ENCODE measurements around the gene TCF4.

The TCF4 gene

GRCh38 chr18:55186588-55186987 lies 401.4 kb downstream of the TCF4 start:
- no peak overlapping the region for H3K4me2 ChIP-seq (ENCODE audit: low read depth, low read length, poor library complexity, severe bottlenecking)
- TF ChIP-seq EZH2phosphoT487 (IDR thresholded peaks at IDR 0.05; ENCODE audit: borderline replicate concordance) (no peak), CTCF (conservative IDR thresholded peaks at IDR 0.05; ENCODE audit: low read length) (no peak)
- no peaks in the 10 kb centered on the region for H3K27me3 ChIP-seq (ENCODE audit: insufficient read depth, low read length, poor library complexity, severe bottlenecking)
- no peaks in the 10 kb centered on the region for H3K79me2 ChIP-seq (ENCODE audit: insufficient read depth, low read length)
- H3K9ac ChIP-seq (ENCODE audit: low read depth, low read length, poor library complexity, severe bottlenecking): no peak overlapping the region
- no peaks in the 10 kb centered on the region for H3K9me2 ChIP-seq (replicated peaks; ENCODE audit: low read depth, low read length)
- no peaks in the 10 kb centered on the region for H3K36me3 ChIP-seq (ENCODE audit: insufficient read depth, low read length)
- H3K9me3 ChIP-seq (ENCODE audit: insufficient read depth, low read depth, low read length): no peaks in the 10 kb centered on the region
- no peaks in the 10 kb centered on the region for H3K4me1 ChIP-seq (ENCODE audit: insufficient read depth, low read length, poor library complexity, severe bottlenecking)
- no peak overlapping the region for H3K4me3 ChIP-seq (ENCODE audit: low read length, poor library complexity, severe bottlenecking)
- no peak overlapping the region for H2AFZ ChIP-seq (ENCODE audit: low read length)
- H3F3A ChIP-seq (ENCODE audit: low read depth): no peaks in the 10 kb centered on the region
- no peaks in the 10 kb centered on the region for H4K20me1 ChIP-seq (ENCODE audit: insufficient read depth, low read length, poor library complexity, severe bottlenecking)

DNA sequence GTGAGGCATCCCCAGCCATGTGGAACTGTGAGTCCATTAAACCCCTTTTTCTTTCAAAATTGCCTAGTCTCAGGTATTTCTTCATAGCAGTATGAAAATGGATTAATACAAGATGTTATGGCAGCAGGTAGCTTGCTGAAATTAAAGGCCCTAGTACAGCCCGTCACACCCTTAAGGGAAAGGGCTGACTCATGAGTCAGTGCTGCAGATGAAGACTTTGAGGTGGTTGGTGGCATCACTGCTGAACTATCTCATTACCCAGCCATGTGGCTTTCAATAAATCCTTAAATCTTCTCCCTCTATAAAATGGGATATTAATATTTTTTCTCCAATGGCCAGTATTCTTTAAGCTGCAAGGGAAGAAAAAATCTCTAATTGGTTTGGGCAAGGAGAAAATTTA lies 402.6 kb downstream of the TCF4 start:
- no peaks in the 10 kb centered on the region for H3F3A ChIP-seq (ENCODE audit: low read depth)
- no peaks in the 10 kb centered on the region for H3K79me2 ChIP-seq (ENCODE audit: insufficient read depth, low read length)
- H3K27me3 ChIP-seq (ENCODE audit: insufficient read depth, low read length, poor library complexity, severe bottlenecking): no peaks in the 10 kb centered on the region
- TF ChIP-seq EZH2phosphoT487 (IDR thresholded peaks at IDR 0.05; ENCODE audit: borderline replicate concordance) (no peak), CTCF (conservative IDR thresholded peaks at IDR 0.05; ENCODE audit: low read length) (no peak)
- H3K9me3 ChIP-seq (ENCODE audit: insufficient read depth, low read depth, low read length): no peaks in the 10 kb centered on the region
- no peak overlapping the region for H2AFZ ChIP-seq (ENCODE audit: low read length)
- no peaks in the 10 kb centered on the region for H3K36me3 ChIP-seq (ENCODE audit: insufficient read depth, low read length)
- no peaks in the 10 kb centered on the region for H3K4me1 ChIP-seq (ENCODE audit: insufficient read depth, low read length, poor library complexity, severe bottlenecking)
- H3K4me2 ChIP-seq (ENCODE audit: low read depth, low read length, poor library complexity, severe bottlenecking): no peak overlapping the region
- H4K20me1 ChIP-seq (ENCODE audit: insufficient read depth, low read length, poor library complexity, severe bottlenecking): no peaks in the 10 kb centered on the region
- no peak overlapping the region for H3K9ac ChIP-seq (ENCODE audit: low read depth, low read length, poor library complexity, severe bottlenecking)
- H3K9me2 ChIP-seq (replicated peaks; ENCODE audit: low read depth, low read length): no peaks in the 10 kb centered on the region
- no peak overlapping the region for H3K4me3 ChIP-seq (ENCODE audit: low read length, poor library complexity, severe bottlenecking)

DNA sequence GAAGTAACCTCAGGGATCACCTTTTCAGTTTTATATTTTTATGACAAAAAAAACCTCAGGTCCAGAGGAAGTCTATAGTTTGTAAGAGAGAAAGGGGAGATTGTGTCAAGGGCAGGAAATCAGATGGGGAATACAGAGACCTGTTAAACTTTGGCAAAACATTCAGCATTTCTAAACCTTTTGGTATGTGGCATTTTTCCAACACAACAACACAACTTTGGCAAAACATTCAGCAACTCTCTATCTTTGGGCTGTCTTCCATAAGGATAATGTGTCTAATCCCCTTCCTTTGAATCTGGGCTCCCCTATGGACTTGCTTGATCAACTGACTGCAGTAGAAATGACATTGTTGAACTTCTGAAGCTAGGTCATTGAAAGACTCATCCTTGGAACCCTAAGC lies 408.2 kb downstream of the TCF4 start:
- Histone ChIP-seq H3K9me3 (ENCODE audit: insufficient read depth, low read depth, low read length) (no peaks in the 10 kb centered on the region), H3K27me3 (ENCODE audit: insufficient read depth, low read length, poor library complexity, severe bottlenecking) (no peaks in the 10 kb centered on the region), H3K36me3 (ENCODE audit: insufficient read depth, low read length) (no peaks in the 10 kb centered on the region), H4K20me1 (ENCODE audit: insufficient read depth, low read length, poor library complexity, severe bottlenecking) (no peaks in the 10 kb centered on the region), H3K79me2 (ENCODE audit: insufficient read depth, low read length) (no peaks in the 10 kb centered on the region), H3K4me1 (ENCODE audit: insufficient read depth, low read length, poor library complexity, severe bottlenecking) (no peaks in the 10 kb centered on the region), H3K4me2 (ENCODE audit: low read depth, low read length, poor library complexity, severe bottlenecking) (no peak overlapping the region), H3K9me2 (replicated peaks; ENCODE audit: low read depth, low read length) (no peaks in the 10 kb centered on the region), H3K9ac (ENCODE audit: low read depth, low read length, poor library complexity, severe bottlenecking) (no peak overlapping the region), H2AFZ (ENCODE audit: low read length) (0 out of 2 replicates have a peak overlapping the region, but pooled peaks have one; percentile 3), H3F3A (ENCODE audit: low read depth) (no peaks in the 10 kb centered on the region), H3K4me3 (ENCODE audit: low read length, poor library complexity, severe bottlenecking) (no peak overlapping the region)
- no peak for TF ChIP-seq CTCF (conservative IDR thresholded peaks at IDR 0.05; ENCODE audit: low read length)

Measured in Loucy (cell line).